Measurements from ENCODE around the gene LPCAT3.

LPCAT3 gene

DNA sequence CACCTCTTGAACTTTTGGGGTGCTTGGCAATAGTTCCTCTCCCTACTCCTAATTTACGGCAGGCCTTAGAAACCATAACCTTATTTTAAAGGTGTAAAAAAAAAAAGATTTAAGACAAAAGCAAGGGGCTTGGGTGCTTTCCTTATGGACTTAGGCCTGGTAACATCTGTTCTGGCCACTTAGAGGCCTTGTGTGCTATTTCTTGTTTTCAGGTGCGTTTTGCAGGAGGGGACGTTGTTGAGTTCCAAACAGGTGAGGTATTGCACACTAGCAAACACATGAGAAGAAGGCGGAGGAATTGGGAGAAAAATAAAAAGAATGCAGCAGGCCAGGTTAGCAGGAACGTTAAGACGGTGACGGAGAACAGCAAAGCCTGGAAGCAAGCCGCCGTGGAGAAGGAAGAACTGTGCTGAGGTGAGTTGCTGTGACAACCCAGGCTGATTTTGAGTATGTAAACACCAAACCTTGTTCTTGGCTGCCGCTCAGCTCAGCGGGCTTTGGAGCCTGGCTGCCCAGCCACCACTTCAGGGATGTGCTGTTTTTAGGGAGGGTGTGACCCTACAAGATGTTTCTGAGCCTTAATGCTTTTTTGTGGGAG lies 30.2 kb downstream of the LPCAT3 start:
- no peak for DNase-seq

DNA sequence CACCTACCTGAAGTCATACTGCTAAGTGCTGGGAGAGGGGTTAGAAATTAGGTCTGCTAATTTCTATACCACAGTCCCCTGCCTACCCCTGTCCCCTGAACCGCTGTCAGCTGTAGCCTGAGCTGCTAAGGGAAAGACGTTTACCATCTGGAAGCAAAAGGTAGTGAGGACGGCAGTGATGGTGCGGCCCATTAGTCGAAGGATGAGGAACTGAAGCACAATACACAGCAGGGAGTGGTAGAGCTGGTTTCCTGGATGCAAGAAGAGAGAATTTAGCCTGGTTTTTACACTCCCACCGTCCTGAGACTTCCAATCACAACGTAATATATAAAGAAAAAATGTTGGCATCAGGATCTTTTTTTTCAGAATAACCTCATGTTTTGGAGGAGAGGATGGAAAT lies 35.7 kb downstream of the LPCAT3 start:
- no peak for DNase-seq

DNA sequence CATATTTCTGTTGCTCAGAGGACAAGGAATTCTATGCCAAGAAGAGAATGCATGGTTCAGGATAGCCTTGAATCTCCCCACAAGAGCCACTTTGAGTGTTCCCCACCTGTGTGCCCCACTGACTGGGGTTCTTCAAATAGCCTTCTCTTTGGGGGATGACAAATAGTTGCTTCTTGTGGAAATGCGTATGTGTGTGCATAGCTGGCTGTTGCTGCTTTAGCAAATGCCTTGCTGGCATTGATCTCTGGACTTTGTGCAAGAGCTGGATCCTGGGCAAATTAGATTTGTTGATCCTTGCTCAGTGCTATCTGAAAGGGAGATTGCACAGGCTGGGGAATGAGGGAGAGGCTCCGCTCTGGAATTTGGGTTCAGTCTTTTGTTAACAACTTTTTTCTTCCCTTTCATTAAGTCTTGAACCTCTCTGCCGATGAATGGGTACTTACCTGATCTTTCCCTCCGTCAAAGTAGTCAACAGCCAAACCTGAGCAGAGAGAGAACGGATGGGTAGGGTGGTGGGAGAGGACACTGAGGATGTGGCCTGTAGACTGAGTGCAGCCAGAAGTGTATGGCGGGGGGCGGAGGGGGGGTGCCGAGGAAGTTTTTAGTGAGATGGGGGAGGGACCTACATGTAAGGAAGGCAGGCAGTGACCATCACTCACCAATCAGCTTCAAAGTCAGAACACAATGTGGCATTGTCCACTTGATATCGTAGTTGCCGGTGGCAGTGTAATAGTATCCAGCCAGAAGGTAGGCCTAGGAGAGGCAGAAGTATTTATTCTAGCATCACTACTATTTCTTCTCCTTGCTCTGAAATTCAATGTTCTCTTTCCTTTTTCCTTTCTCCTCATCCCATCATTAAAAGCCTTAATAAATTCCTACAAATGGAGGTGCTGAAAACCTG lies 36.9 kb downstream of the LPCAT3 start:
- DNase-seq, result no peak

GRCh38 chr12:6980740-6981139 lies 37.5 kb downstream of the LPCAT3 start:
- DNase-seq, result no peak

DNA sequence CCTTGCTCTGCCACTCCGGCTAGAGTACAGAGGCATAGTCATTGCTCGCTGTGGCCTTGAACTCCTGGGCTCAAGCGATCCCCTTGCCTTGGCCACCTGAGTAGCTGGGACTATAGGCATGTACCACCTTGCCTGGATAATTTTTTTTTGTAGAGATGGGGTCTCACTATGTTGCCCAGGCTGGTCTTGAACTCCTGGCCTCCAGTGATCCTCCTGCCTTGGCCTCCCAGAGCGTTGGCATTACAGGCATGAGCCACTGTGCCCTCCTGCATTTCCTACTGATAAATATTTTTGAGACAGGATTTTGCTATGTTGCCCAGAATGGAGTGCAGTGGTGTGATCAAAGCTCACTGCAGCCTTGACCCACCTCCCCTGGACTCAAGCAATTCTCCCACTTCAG lies 38.2 kb downstream of the LPCAT3 start:
- DNase-seq, result no peak

DNA sequence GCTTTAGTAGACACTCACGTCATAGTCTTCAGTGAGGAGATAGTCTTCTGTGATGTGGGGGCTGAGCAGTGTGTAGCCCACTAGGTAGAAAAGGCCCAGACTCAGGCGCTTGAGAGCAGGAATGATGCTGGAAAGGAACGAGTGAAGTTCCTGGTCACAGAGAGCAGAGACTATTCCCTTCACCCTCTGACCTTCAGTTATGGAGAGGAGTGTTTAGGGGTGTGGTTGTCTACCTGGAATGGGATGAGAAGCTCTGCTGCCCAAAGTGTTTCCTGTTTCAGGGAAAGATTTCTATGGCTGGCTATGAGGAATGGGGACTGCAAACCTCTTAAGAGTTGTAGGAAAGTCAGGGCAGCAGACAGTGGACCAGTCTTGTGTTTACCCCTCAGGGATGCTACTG lies 38.8 kb downstream of the LPCAT3 start:
- DNase-seq, result no peak

- no peak for DNase-seq
Observed at GRCh38 chr12:6979021-6979420, 39.3 kb downstream of the LPCAT3 start.

GRCh38 chr12:6978611-6979011 lies 39.7 kb downstream of the LPCAT3 start:
- DNase-seq, result no peak

- no peak for DNase-seq
Observed at GRCh38 chr12:6978188-6978587, 40.1 kb downstream of the LPCAT3 start.

DNA sequence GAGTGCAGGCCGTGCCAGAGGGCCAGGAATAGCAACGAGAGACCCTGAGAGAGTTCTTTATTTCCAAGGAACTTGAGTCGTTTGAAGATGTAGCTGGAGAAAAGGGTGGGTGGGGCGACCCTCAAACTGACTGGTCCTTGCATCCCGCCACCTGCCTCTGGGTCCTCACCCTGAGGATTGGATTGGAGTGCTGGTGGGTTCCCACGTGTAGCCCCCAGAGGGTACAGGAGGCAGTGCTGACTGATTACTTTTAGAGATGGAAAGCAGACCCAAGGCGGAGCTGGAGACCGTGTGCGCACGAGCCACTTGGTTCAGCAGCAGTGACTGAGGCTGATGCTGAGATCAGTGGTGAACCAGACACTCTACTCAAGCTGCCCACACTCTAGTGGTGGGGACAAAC lies 40.6 kb downstream of the LPCAT3 start:
- DNase-seq, result no peak

- DNase-seq, result no peak
Observed at GRCh38 chr12:6975297-6976032, 42.8 kb downstream of the LPCAT3 start.

- DNase-seq, result no peak
Observed at GRCh38 chr12:6974180-6974579, 44.1 kb downstream of the LPCAT3 start.

GRCh38 chr12:6970096-6970527 lies 48.2 kb downstream of the LPCAT3 start:
- peak; percentile 8 for DNase-seq

GRCh38 chr12:6968426-6968825 lies 49.9 kb downstream of the LPCAT3 start:
- no peak for DNase-seq

DNA sequence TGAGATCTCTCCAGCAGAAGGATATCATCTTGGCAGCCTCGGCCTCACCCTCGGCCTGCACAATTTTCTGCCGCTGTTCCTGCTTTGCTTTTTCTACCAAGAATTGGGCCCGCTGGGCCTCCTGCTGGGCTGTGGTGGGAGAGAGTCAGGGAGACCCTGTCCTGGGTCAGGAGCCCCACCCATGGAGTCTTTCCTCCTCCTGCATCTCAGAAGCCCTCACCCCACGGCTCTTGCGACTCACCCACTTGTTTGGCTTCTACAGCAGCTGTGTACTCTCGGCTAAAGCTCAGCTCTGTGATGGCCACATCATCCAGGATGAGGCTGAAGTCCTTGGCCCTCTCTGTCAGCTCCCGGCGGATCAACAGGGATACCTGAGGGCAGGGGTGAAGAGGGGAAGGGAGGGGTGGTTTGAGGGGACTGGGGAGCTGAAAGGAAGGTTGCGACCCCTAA lies 50.6 kb downstream of the LPCAT3 start:
- no peak for DNase-seq

- DNase-seq, result no peak
Observed at GRCh38 chr12:6966351-6966750, 51.9 kb downstream of the LPCAT3 start.

DNA sequence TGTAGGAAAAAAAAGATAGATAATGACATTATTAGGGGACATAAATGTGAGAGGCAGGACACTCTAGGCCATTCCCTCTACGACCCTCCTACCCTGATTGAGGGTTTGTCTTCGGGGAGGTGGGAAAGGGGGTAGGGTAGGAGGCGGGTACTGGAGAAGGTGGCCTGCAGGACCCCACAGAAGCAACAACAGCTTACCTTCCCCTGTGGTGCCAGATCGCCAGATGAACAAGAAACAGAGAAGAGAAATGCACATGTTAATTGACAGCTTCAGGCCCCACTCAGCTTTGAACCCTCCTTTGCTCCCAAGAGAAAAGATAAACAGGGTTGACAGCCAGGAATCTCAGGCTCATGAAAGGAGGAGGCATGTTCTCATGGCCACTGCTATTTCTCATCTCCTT lies 52.6 kb downstream of the LPCAT3 start:
- DNase-seq, result no peak

DNA sequence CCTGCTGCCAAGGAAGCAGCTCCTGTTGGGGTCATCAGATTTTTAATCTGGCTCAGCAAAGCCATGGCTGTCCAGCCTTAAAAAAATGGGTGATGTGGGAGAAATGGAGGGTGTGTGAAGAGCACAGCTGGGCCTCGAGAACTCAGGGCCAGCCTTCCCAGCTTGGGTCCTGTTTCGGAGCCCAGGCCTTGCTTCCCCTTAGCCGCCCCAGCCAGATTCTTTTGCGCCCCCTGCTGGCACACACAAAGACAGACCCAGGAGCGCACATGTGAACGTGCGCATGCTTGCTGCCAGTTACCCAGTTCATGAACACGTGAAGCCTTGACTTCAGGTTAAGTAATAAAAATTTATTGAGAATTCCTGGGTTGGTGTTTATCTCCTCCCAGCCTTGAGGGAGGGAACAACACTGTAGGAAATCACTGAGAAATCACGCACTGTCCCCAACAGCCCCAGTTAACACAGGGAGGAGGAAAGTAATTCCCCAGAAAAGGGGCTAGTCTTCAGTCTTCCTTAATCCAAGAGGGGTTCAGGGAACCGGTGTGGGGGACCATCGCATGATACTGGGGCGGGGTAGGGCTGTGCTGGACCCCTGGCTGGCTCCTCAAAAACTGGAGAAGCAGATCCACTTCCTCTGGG lies 53.1 kb downstream of the LPCAT3 start:
- peak; percentile 85 for DNase-seq

- no peak for DNase-seq
Observed at GRCh38 chr12:6964605-6965025, 53.7 kb downstream of the LPCAT3 start.

DNA sequence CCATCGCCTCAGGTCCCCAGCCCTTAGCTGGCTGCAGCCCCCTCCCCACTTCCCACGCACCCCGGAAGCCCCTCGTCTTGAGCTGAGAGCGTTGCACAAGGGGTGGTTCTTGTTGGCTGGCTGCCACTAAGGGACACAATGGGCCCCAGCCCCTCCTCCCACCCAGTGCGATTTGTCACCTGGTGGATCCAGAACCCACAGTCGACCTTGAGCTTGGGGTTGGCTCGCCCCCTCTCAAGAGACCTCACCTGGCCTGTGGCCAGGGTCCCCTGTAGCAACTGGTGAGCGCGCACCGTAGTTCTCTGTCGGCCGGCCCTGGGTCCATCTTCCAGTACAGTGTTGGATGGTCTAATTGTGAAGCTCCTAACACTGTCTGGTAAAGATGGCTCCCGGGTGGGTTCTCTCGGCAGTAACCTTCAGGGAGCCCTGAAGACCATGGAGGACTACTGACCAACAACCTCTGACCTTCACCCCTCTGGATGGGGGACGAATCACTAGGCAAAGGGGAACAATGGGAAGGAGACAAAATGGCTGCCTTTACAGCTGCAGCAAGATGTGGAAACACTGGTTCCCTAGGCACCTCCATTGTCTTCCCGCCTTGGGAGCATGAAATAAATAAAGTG lies 54.4 kb downstream of the LPCAT3 start:
- peak; percentile 38 for DNase-seq

GRCh38 chr12:6963016-6963731 lies 55.1 kb downstream of the LPCAT3 start:
- DNase-seq, result peak; percentile 94
